ENCODE data around the gene THOC5.
A peak's percentile ranks its signal among the peaks of the same experiment; 100 is the strongest.

THOC5 gene

GRCh38 chr22:29470159-29470855, 83.2 kb downstream of the THOC5 start:
- peaks cover 8% of the 10 kb centered on the region for H3K4me1 ChIP-seq (ENCODE audit: control insufficient read depth, insufficient read depth, low read depth, low read length)
- H3K4ac ChIP-seq (ENCODE audit: low read depth in 1 of 2, low read length in 2 of 2), result no peak overlapping the region
- no peak overlapping the region for H4K8ac ChIP-seq (ENCODE audit: low read length)
- H3K18ac ChIP-seq (ENCODE audit: low read depth in 1 of 2, low read length in 2 of 2), result no peak overlapping the region
- no peak overlapping the region for H3K9ac ChIP-seq (ENCODE audit: low read length)
- H3K4me3 ChIP-seq (ENCODE audit: insufficient read depth in 1 of 2, low read depth in 1 of 2, low read length in 2 of 2), result peak overlapping the region; percentile 6 to 63
- H2AFZ ChIP-seq (ENCODE audit: low read depth, low read length), result no peak overlapping the region
- H4K91ac ChIP-seq (ENCODE audit: low read length), result no peak overlapping the region
- H3K4me2 ChIP-seq (ENCODE audit: low read length, poor library complexity, severe bottlenecking), result peak overlapping the region; percentile 71
- peak; percentile 40 for DNase-seq
- H3K14ac ChIP-seq (ENCODE audit: low read length in 2 of 2), result no peak overlapping the region
- H3K27me3 ChIP-seq (ENCODE audit: control insufficient read depth in 1 of 2, insufficient read depth in 1 of 2, low read length in 2 of 2), result peaks cover 72 to 86% of the 10 kb centered on the region in 2 experiments
- no peaks in the 10 kb centered on the region for H3K9me3 ChIP-seq (ENCODE audit: control insufficient read depth, low read length)
- H3K79me1 ChIP-seq (replicated peaks; ENCODE audit: low read length, poor library complexity, severe bottlenecking), result no peaks in the 10 kb centered on the region
- H2BK15ac ChIP-seq (ENCODE audit: low read depth, poor library complexity, severe bottlenecking), result no peak overlapping the region
- H3K23ac ChIP-seq (ENCODE audit: low read length in 2 of 2), result no peak overlapping the region
- no peaks in the 10 kb centered on the region for H3K36me3 ChIP-seq (ENCODE audit: control insufficient read depth in 1 of 2, insufficient read depth in 2 of 2, low read depth in 1 of 2, low read length in 2 of 2)
- H3K27ac ChIP-seq (ENCODE audit: low read length, poor library complexity, severe bottlenecking), result no peak overlapping the region
- 9% methylated on average over 49 of the region's 54 CpGs for WGBS
- no peak overlapping the region for H2BK120ac ChIP-seq (ENCODE audit: low read depth, low read length)
- peak overlapping the region; percentile 32 for H2BK5ac ChIP-seq (ENCODE audit: low read depth, low read length, poor library complexity, severe bottlenecking)
- no peak overlapping the region for H2AK5ac ChIP-seq (ENCODE audit: low read length, severe bottlenecking)
- no peak overlapping the region for H2BK12ac ChIP-seq (ENCODE audit: low read length in 2 of 2)

- no peak for DNase-seq
- Histone ChIP-seq H3K4me1 (ENCODE audit: control insufficient read depth, insufficient read depth, low read depth, low read length) (peaks cover 8% of the 10 kb centered on the region), H2AFZ (ENCODE audit: low read depth, low read length) (no peak overlapping the region), H3K4ac (ENCODE audit: low read depth in 1 of 2, low read length in 2 of 2) (no peak overlapping the region), H4K8ac (ENCODE audit: low read length) (no peak overlapping the region), H3K36me3 (ENCODE audit: control insufficient read depth in 1 of 2, insufficient read depth in 2 of 2, low read depth in 1 of 2, low read length in 2 of 2) (no peaks in the 10 kb centered on the region), H3K14ac (ENCODE audit: low read length in 2 of 2) (no peak overlapping the region), H3K79me1 (replicated peaks; ENCODE audit: low read length, poor library complexity, severe bottlenecking) (no peaks in the 10 kb centered on the region), H3K18ac (ENCODE audit: low read depth in 1 of 2, low read length in 2 of 2) (no peak overlapping the region), H2BK12ac (ENCODE audit: low read length in 2 of 2) (no peak overlapping the region), H4K91ac (ENCODE audit: low read length) (no peak overlapping the region), H2AK5ac (ENCODE audit: low read length, severe bottlenecking) (no peak overlapping the region), H3K27ac (ENCODE audit: low read length, poor library complexity, severe bottlenecking) (no peak overlapping the region), H3K27me3 (ENCODE audit: control insufficient read depth in 1 of 2, insufficient read depth in 1 of 2, low read length in 2 of 2) (peaks cover 69 to 81% of the 10 kb centered on the region in 2 experiments), H3K23ac (ENCODE audit: low read length in 2 of 2) (no peak overlapping the region), H3K9me3 (ENCODE audit: control insufficient read depth, low read length) (no peaks in the 10 kb centered on the region), H2BK5ac (ENCODE audit: low read depth, low read length, poor library complexity, severe bottlenecking) (no peak overlapping the region), H2BK120ac (ENCODE audit: low read depth, low read length) (no peak overlapping the region), H3K4me3 (ENCODE audit: insufficient read depth in 1 of 2, low read depth in 1 of 2, low read length in 2 of 2) (no peak overlapping the region), H2BK15ac (ENCODE audit: low read depth, poor library complexity, severe bottlenecking) (no peak overlapping the region), H3K9ac (ENCODE audit: low read length) (no peak overlapping the region), H3K4me2 (ENCODE audit: low read length, poor library complexity, severe bottlenecking) (peak overlapping the region; percentile 71)
- 37% methylated on average over 9 of the region's 9 CpGs for WGBS
These were observed 83.8 kb downstream of the THOC5 start for GRCh38 chr22:29469755-29470154.

- WGBS, result 90% methylated on average over 7 of the region's 7 CpGs
- no peak overlapping the region for H3K27ac ChIP-seq (ENCODE audit: low read length, poor library complexity, severe bottlenecking)
- H4K91ac ChIP-seq (ENCODE audit: low read length), result no peak overlapping the region
- DNase-seq, result no peak
- no peak overlapping the region for H2BK15ac ChIP-seq (ENCODE audit: low read depth, poor library complexity, severe bottlenecking)
- H2BK12ac ChIP-seq (ENCODE audit: low read length in 2 of 2), result no peak overlapping the region
- no peak overlapping the region for H4K8ac ChIP-seq (ENCODE audit: low read length)
- no peak overlapping the region for H2AK5ac ChIP-seq (ENCODE audit: low read length, severe bottlenecking)
- H2BK5ac ChIP-seq (ENCODE audit: low read depth, low read length, poor library complexity, severe bottlenecking), result no peak overlapping the region
- H3K27me3 ChIP-seq (ENCODE audit: control insufficient read depth in 1 of 2, insufficient read depth in 1 of 2, low read length in 2 of 2), result peaks cover 34 to 51% of the 10 kb centered on the region in 2 experiments
- H3K4ac ChIP-seq (ENCODE audit: low read depth in 1 of 2, low read length in 2 of 2), result no peak overlapping the region
- H3K23ac ChIP-seq (ENCODE audit: low read length in 2 of 2), result no peak overlapping the region
- H3K4me2 ChIP-seq (ENCODE audit: low read length, poor library complexity, severe bottlenecking), result no peak overlapping the region
- no peak overlapping the region for H3K18ac ChIP-seq (ENCODE audit: low read depth in 1 of 2, low read length in 2 of 2)
- H2BK120ac ChIP-seq (ENCODE audit: low read depth, low read length), result no peak overlapping the region
- no peaks in the 10 kb centered on the region for H3K9me3 ChIP-seq (ENCODE audit: control insufficient read depth, low read length)
- no peaks in the 10 kb centered on the region for H3K79me1 ChIP-seq (replicated peaks; ENCODE audit: low read length, poor library complexity, severe bottlenecking)
- H3K4me1 ChIP-seq (ENCODE audit: control insufficient read depth, insufficient read depth, low read depth, low read length), result peaks cover 4% of the 10 kb centered on the region
- no peak overlapping the region for H3K9ac ChIP-seq (ENCODE audit: low read length)
- no peak overlapping the region for H2AFZ ChIP-seq (ENCODE audit: low read depth, low read length)
- H3K14ac ChIP-seq (ENCODE audit: low read length in 2 of 2), result no peak overlapping the region
- no peak overlapping the region for H3K4me3 ChIP-seq (ENCODE audit: insufficient read depth in 1 of 2, low read depth in 1 of 2, low read length in 2 of 2)
- no peaks in the 10 kb centered on the region for H3K36me3 ChIP-seq (ENCODE audit: control insufficient read depth in 1 of 2, insufficient read depth in 2 of 2, low read depth in 1 of 2, low read length in 2 of 2)
These were observed 89.0 kb downstream of the THOC5 start for GRCh38 chr22:29464581-29464980.

GRCh38 chr22:29463629-29464028, 89.9 kb downstream of the THOC5 start:
- H3K23ac ChIP-seq (ENCODE audit: low read length in 2 of 2), result peak overlapping the region in 1 of 2 experiments; percentile 90
- no peak overlapping the region for H2BK12ac ChIP-seq (ENCODE audit: low read length in 2 of 2)
- H2BK120ac ChIP-seq (ENCODE audit: low read depth, low read length), result no peak overlapping the region
- peaks cover 4% of the 10 kb centered on the region for H3K4me1 ChIP-seq (ENCODE audit: control insufficient read depth, insufficient read depth, low read depth, low read length)
- no peak overlapping the region for H3K4me2 ChIP-seq (ENCODE audit: low read length, poor library complexity, severe bottlenecking)
- H2BK5ac ChIP-seq (ENCODE audit: low read depth, low read length, poor library complexity, severe bottlenecking), result no peak overlapping the region
- no peak overlapping the region for H3K14ac ChIP-seq (ENCODE audit: low read length in 2 of 2)
- no peak overlapping the region for H3K18ac ChIP-seq (ENCODE audit: low read depth in 1 of 2, low read length in 2 of 2)
- no peak overlapping the region for H3K27ac ChIP-seq (ENCODE audit: low read length, poor library complexity, severe bottlenecking)
- H3K9me3 ChIP-seq (ENCODE audit: control insufficient read depth, low read length), result no peaks in the 10 kb centered on the region
- peaks cover 26 to 41% of the 10 kb centered on the region in 2 experiments for H3K27me3 ChIP-seq (ENCODE audit: control insufficient read depth in 1 of 2, insufficient read depth in 1 of 2, low read length in 2 of 2)
- no peak overlapping the region for H3K4ac ChIP-seq (ENCODE audit: low read depth in 1 of 2, low read length in 2 of 2)
- DNase-seq, result no peak
- H3K79me1 ChIP-seq (replicated peaks; ENCODE audit: low read length, poor library complexity, severe bottlenecking), result no peaks in the 10 kb centered on the region
- no peak overlapping the region for H4K8ac ChIP-seq (ENCODE audit: low read length)
- no peak overlapping the region for H2AK5ac ChIP-seq (ENCODE audit: low read length, severe bottlenecking)
- 74% methylated on average over 7 of the region's 7 CpGs for WGBS
- H2AFZ ChIP-seq (ENCODE audit: low read depth, low read length), result no peak overlapping the region
- H3K4me3 ChIP-seq (ENCODE audit: insufficient read depth in 1 of 2, low read depth in 1 of 2, low read length in 2 of 2), result no peak overlapping the region
- no peak overlapping the region for H2BK15ac ChIP-seq (ENCODE audit: low read depth, poor library complexity, severe bottlenecking)
- H3K36me3 ChIP-seq (ENCODE audit: control insufficient read depth in 1 of 2, insufficient read depth in 2 of 2, low read depth in 1 of 2, low read length in 2 of 2), result no peaks in the 10 kb centered on the region
- no peak overlapping the region for H4K91ac ChIP-seq (ENCODE audit: low read length)
- no peak overlapping the region for H3K9ac ChIP-seq (ENCODE audit: low read length)
